Choroid plexus epithelial cell (primary cell): ENCODE measurements around the gene ABI1.

ENCODE experiments used
- DNase-seq: peaks from one replicate; pipeline ENCODE4 v3.0.0-alpha.2; 2010; ENCODE audit warnings: low read depth
- H3K4me3 ChIP-seq: 2 replicates; pipeline ENCODE4 v1.5.1; 2011; ENCODE audit warnings: low read depth, mild to moderate bottlenecking, control low read depth, low read length, moderate library complexity
- CTCF ChIP-seq: conservative IDR thresholded peaks from 2 replicates; pipeline ENCODE4 v1.5.1; 2011; ENCODE audit warnings: low read depth, mild to moderate bottlenecking, control low read depth, inconsistent platforms, low read length, moderate library complexity

The ABI1 gene

GRCh38 chr10:26844396-26844975 is 16.3 kb downstream of the ABI1 start:
- no peak for TF ChIP-seq CTCF
- H3K4me3 ChIP-seq: no peak overlapping the region
- DNase-seq: no peak

GRCh38 chr10:26843736-26844135 is 17.0 kb downstream of the ABI1 start:
- no peak overlapping the region for H3K4me3 ChIP-seq
- DNase-seq: no peak
- TF ChIP-seq CTCF: no peak

GRCh38 chr10:26841733-26842317 is 18.9 kb downstream of the ABI1 start:
- no peak for DNase-seq
- no peak overlapping the region for H3K4me3 ChIP-seq
- no peak for TF ChIP-seq CTCF

GRCh38 chr10:26840938-26841732 is 19.6 kb downstream of the ABI1 start:
- DNase-seq: peak; percentile 8
- H3K4me3 ChIP-seq: no peak overlapping the region
- TF ChIP-seq CTCF: no peak

GRCh38 chr10:26839966-26840627 is 20.7 kb downstream of the ABI1 start:
- DNase-seq: peak; percentile 38
- TF ChIP-seq CTCF: no peak
- H3K4me3 ChIP-seq: no peak overlapping the region

- DNase-seq: no peak
- no peak for TF ChIP-seq CTCF
- no peak overlapping the region for H3K4me3 ChIP-seq
Measured at GRCh38 chr10:26837139-26837538, 23.6 kb downstream of the ABI1 start.
